IMR-90 (cell line): ENCODE measurements around the gene CCDC32. TPM values are rescaled to one million over a fixed set of nuclear protein-coding genes. Genes with fewer than 3 reads are reported as not detected.

Experiments used
- ATAC-seq: fragments of 200-7000 bp; cut with Tn5 transposase; 2 replicates; pipeline ENCODE4 v1.9.1; 2020; ENCODE audit warnings: low read depth, mild to moderate bottlenecking, moderate library complexity
- BruUV-seq: library from RNA; stranded (reverse); fragments of 400-500 nt; replicated peaks from 2 replicates; lab custom pipeline; 2021; lab: Mats Ljungman, UMichigan
- CTCF ChIA-PET: fragments of 300-600 bp; formaldehyde crosslinking; extraction: SDS; loops from one replicate; lab custom pipeline; 2021; ENCODE audit warnings: antibody characterized with exemption; lab: Yijun Ruan, JAX
- POLR2A ChIA-PET: fragments of 300-600 bp; sonication (Branson Sonifier 250); formaldehyde crosslinking; loops from one replicate; lab custom pipeline; 2022; ENCODE audit warnings: antibody characterized with exemption; ENCODE audit not compliant: unreplicated experiment; lab: Charles Lee
- DNase-seq: peaks from one replicate; pipeline ENCODE4 v3.0.0; 2013
- H2AFZ ChIP-seq: replicated peaks from 2 replicates; pipeline ENCODE3; 2013; ENCODE audit warnings: low read length, mild to moderate bottlenecking; ENCODE audit not compliant: poor library complexity
- H2AK5ac ChIP-seq: 2 replicates; pipeline ENCODE4 v1.6.1; 2013; ENCODE audit warnings: low read depth, low read length, inconsistent platforms
- H2AK9ac ChIP-seq: replicated peaks from 2 replicates; pipeline ENCODE3; 2013; ENCODE audit warnings: mild to moderate bottlenecking, low read depth, low read length, moderate library complexity; ENCODE audit not compliant: poor library complexity
- H2BK120ac ChIP-seq: 2 replicates; pipeline ENCODE4 v1.6.1; 2013; ENCODE audit warnings: low read depth, low read length, inconsistent platforms
- H2BK15ac ChIP-seq: 3 replicates; pipeline ENCODE4 v1.6.1; 2013; ENCODE audit warnings: low read depth, low read length, inconsistent platforms
- H2BK20ac ChIP-seq: 2 replicates; pipeline ENCODE4 v1.6.1; 2013; ENCODE audit warnings: low read depth, mild to moderate bottlenecking, inconsistent platforms, low read length, moderate library complexity
- H2BK5ac ChIP-seq: 2 replicates; pipeline ENCODE4 v1.6.1; 2013; ENCODE audit warnings: mild to moderate bottlenecking, low read depth, low read length, inconsistent platforms; ENCODE audit not compliant: poor library complexity, severe bottlenecking
- H3K14ac ChIP-seq: replicated peaks from 2 replicates; pipeline ENCODE4 v1.6.1; 2013; ENCODE audit warnings: low read depth, low read length, inconsistent platforms
- H3K18ac ChIP-seq: 2 replicates; pipeline ENCODE4 v1.6.1; 2013; ENCODE audit warnings: low read depth, low read length, control low read depth
- H3K23ac ChIP-seq: 2 replicates; pipeline ENCODE4 v1.6.1; 2013; ENCODE audit warnings: low read depth, low read length, inconsistent platforms
- H3K27ac ChIP-seq: 2 replicates; pipeline ENCODE4 v1.5.1; 2013; ENCODE audit warnings: mild to moderate bottlenecking, control low read depth, low read length; ENCODE audit not compliant: insufficient read depth
- H3K27me3 ChIP-seq: 2 replicates; pipeline ENCODE4 v1.6.1; 2013; ENCODE audit warnings: low read length; ENCODE audit not compliant: control insufficient read depth, insufficient read depth
- H3K36me3 ChIP-seq: 2 replicates; pipeline ENCODE4 v1.6.1; 2013; ENCODE audit warnings: low read length, mixed read lengths; ENCODE audit not compliant: control insufficient read depth, insufficient read depth
- H3K4ac ChIP-seq: 2 replicates; pipeline ENCODE4 v1.6.1; 2013; ENCODE audit warnings: low read depth, low read length, inconsistent platforms
- H3K4me1 ChIP-seq: 2 replicates; pipeline ENCODE4 v1.6.1; 2013; ENCODE audit warnings: low read length, mixed read lengths; ENCODE audit not compliant: control insufficient read depth, insufficient read depth
- H3K4me2 ChIP-seq: 2 replicates; pipeline ENCODE4 v1.6.1; 2013; ENCODE audit warnings: low read depth, mild to moderate bottlenecking, control low read depth, low read length, moderate library complexity
- H3K4me3 ChIP-seq: 2 replicates; pipeline ENCODE4 v1.5.1; 2013; ENCODE audit warnings: low read depth, mild to moderate bottlenecking, control low read depth, low read length, moderate library complexity; ENCODE audit not compliant: insufficient read depth
- H3K56ac ChIP-seq: 2 replicates; pipeline ENCODE4 v1.6.1; 2013; ENCODE audit warnings: low read length, inconsistent platforms; ENCODE audit not compliant: insufficient read depth; ENCODE audit errors: extremely low read depth
- H3K79me1 ChIP-seq, 2 experiments: 2 replicates each; pipeline ENCODE4 v1.6.1; 2013; ENCODE audit warnings: low read length in 2 of 2, inconsistent platforms in 1 of 2, low read depth in 1 of 2
- H3K9ac ChIP-seq: 2 replicates; pipeline ENCODE4 v1.6.1; 2013; ENCODE audit warnings: low read depth, low read length, control low read depth
- H3K9me1 ChIP-seq: 2 replicates; pipeline ENCODE4 v1.6.1; 2013; ENCODE audit warnings: low read length, inconsistent platforms; ENCODE audit not compliant: insufficient read depth
- H3K9me3 ChIP-seq: 2 replicates; pipeline ENCODE4 v1.6.1; 2013; ENCODE audit warnings: low read length; ENCODE audit not compliant: control insufficient read depth, insufficient read depth
- H4K20me1 ChIP-seq: 2 replicates; pipeline ENCODE4 v1.6.1; 2013; ENCODE audit warnings: low read length, inconsistent platforms; ENCODE audit not compliant: insufficient read depth
- H4K5ac ChIP-seq: 2 replicates; pipeline ENCODE4 v1.6.1; 2013; ENCODE audit warnings: mild to moderate bottlenecking, low read depth, low read length, control low read depth
- H4K8ac ChIP-seq, 2 experiments: 2 replicates each; pipeline ENCODE4 v1.6.1; 2013; ENCODE audit warnings: low read depth in 2 of 2, low read length in 2 of 2, control low read depth in 1 of 2, inconsistent platforms in 1 of 2
- H4K91ac ChIP-seq: 2 replicates; pipeline ENCODE4 v1.6.1; 2013; ENCODE audit warnings: low read depth, low read length, inconsistent platforms; ENCODE audit not compliant: insufficient read depth
- BHLHE40 ChIP-seq: fragments of 150-350 bp; IDR thresholded peaks from 2 replicates; pipeline ENCODE4 v1.6.1; 2016; ENCODE audit warnings: mild to moderate bottlenecking, low read depth, low read length
- CEBPB ChIP-seq: IDR thresholded peaks from 2 replicates; pipeline ENCODE4 v1.6.1; 2012; ENCODE audit warnings: low read depth, low read length, improper control_type of control experiment
- MAZ ChIP-seq: IDR thresholded peaks from 2 replicates; pipeline ENCODE4 v1.6.1; 2012; ENCODE audit warnings: low read depth, mild to moderate bottlenecking, low read length, improper control_type of control experiment, moderate library complexity, borderline replicate concordance
- NFE2L2 ChIP-seq: fragments of 150-350 bp; IDR thresholded peaks from 2 replicates; pipeline ENCODE4 v1.6.1; 2016; ENCODE audit warnings: low read depth, mild to moderate bottlenecking, low read length
- POLR2A ChIP-seq: IDR thresholded peaks from 2 replicates; pipeline ENCODE4 v1.6.1; 2012; ENCODE audit warnings: mild to moderate bottlenecking, low read depth, low read length
- RAD21 ChIP-seq: IDR thresholded peaks from 2 replicates; pipeline ENCODE4 v1.6.1; 2012; ENCODE audit warnings: low read length, improper control_type of control experiment
- RCOR1 ChIP-seq: IDR thresholded peaks from 2 replicates; pipeline ENCODE4 v1.6.1; 2012; ENCODE audit warnings: mild to moderate bottlenecking, low read length, improper control_type of control experiment; ENCODE audit not compliant: insufficient replicate concordance
- RFX5 ChIP-seq: IDR thresholded peaks from 2 replicates; pipeline ENCODE4 v1.8.0; 2012; ENCODE audit warnings: low read depth, mild to moderate bottlenecking, low read length, moderate library complexity
- WGBS, 2 experiments: methylation state at CpG; one replicate each; pipeline versions ENCODE4 v1.1.5 to v1.1.7; 2013; ENCODE audit warnings: missing lambda C conversion rate in 2 of 2; ENCODE audit not compliant: insufficient read length in 1 of 2; ENCODE audit errors: extremely low coverage in 2 of 2; 5-methylcytosine and 5-hydroxymethylcytosine counted together
- dilution Hi-C: fragments of 300-500 bp; cut with HindIII; formaldehyde crosslinking; loops from one replicate; pipeline ENCODE4 v1.14.3; 2018; ENCODE audit warnings: low sequenced_read_pairs; ENCODE audit not compliant: unreplicated experiment
- in situ Hi-C: fragments of 300-500 bp; cut with MboI; formaldehyde crosslinking; loops from 3 replicates; pipeline ENCODE4 v1.14.3; 2019; ENCODE audit warnings: low sequenced_read_pairs, inconsistent platforms, mixed read lengths
- intact Hi-C: fragments of 100-400 bp; cut with micrococcal nuclease; formaldehyde crosslinking; loops from 2 replicates; pipeline ENCODE4 v1.10.0; 2022
- polyA plus RNA-seq, 3 experiments: library from polyadenylated mRNA; depleted of rRNA; stranded (reverse); fragments of >200 nt; gene quantifications; 2 replicates each; pipeline ENCODE4 v1.2.3, GENCODE V29; 2012; ENCODE audit warnings: low replicate concordance in 1 of 3
- total RNA-seq: library from RNA; depleted of rRNA; stranded (reverse); fragments of >200 nt; gene quantifications from 2 replicates; pipeline ENCODE4 v1.2.3, GENCODE V29; 2012

The CCDC32 gene
- total and polyA plus RNA-seq, 2 of the 4 experiments (the other 2 are of a cell fraction), result 14.8 to 15.1 TPM

DNA sequence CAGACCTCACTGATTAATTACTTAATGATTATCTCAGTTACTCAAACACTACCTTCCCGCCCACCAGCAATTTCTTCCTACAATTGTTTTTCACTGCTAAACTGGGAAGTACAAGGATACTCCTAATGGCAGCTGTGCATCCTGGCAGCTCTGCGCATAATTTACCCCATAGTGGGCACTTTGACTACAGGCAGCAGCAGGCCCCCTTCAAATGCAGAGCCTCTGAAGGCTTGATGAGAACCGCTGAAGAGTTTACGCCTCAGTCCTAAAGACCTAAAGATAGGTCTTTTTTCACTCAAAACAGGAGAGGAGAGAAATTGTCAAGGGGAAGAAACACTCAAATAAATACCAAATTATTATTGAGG lies 10.7 kb downstream of the CCDC32 start:
- no peak overlapping the region for H3K4me2 ChIP-seq
- no peak overlapping the region for H3K4ac ChIP-seq
- H3K56ac ChIP-seq, result no peak overlapping the region
- H2BK120ac ChIP-seq, result no peak overlapping the region
- POLR2A ChIA-PET, result no interaction called here
- peaks cover 20% of the 10 kb centered on the region for H3K36me3 ChIP-seq
- no peak overlapping the region for H2AK9ac ChIP-seq
- in situ Hi-C loops, result no loop called here
- no peak overlapping the region for H4K8ac ChIP-seq
- TF ChIP-seq MAZ (no peak), CEBPB (no peak), RCOR1 (no peak), POLR2A (no peak), BHLHE40 (no peak), RAD21 (no peak), RFX5 (no peak), NFE2L2 (no peak)
- dilution Hi-C loops, result no loop called here
- no peak overlapping the region for H4K91ac ChIP-seq
- DNase-seq, result no peak
- no peaks in the 10 kb centered on the region for H3K4me1 ChIP-seq
- H3K18ac ChIP-seq, result no peak overlapping the region
- no peak overlapping the region for H2AK5ac ChIP-seq
- no peak overlapping the region for H2BK15ac ChIP-seq
- no peak overlapping the region for H3K9ac ChIP-seq
- no peak overlapping the region for H3K14ac ChIP-seq
- H4K20me1 ChIP-seq, result no peaks in the 10 kb centered on the region
- H3K27ac ChIP-seq, result no peak overlapping the region
- intact Hi-C loops, result no loop called here
- no TSS peak for BruUV-seq
- H3K9me1 ChIP-seq, result peaks cover 3% of the 10 kb centered on the region; the same call in 1 of the 2 replicates
- CTCF ChIA-PET, result no interaction called here
- no peak for ATAC-seq
- 100% methylated on average over 1 of the region's 4 CpGs; no CpG with 5 or more reads in 1 of the 2 experiments for WGBS, 2 experiments
- H2BK5ac ChIP-seq, result no peak overlapping the region
- no peak overlapping the region for H3K4me3 ChIP-seq
- H4K5ac ChIP-seq, result no peak overlapping the region
- H3K9me3 ChIP-seq, result no peaks in the 10 kb centered on the region
- H3K23ac ChIP-seq, result no peak overlapping the region
- no peaks in the 10 kb centered on the region for H3K27me3 ChIP-seq
- no peak overlapping the region for H2AFZ ChIP-seq
- H2BK20ac ChIP-seq, result no peak overlapping the region
- H3K79me1 ChIP-seq, result peaks cover 0 to 6% of the 10 kb centered on the region in 2 experiments; a peak in 3 of 4 replicates
